ENCODE results near the gene CLCN6. TPM values are rescaled to one million over a fixed set of nuclear protein-coding genes. Genes with fewer than 3 reads are reported as not detected.
"Not testable (repeated sequence)": the region's sequence is repeated elsewhere in the genome, so short reads cannot be mapped to it uniquely, and the experiment has no call there.

The CLCN6 gene
- total RNA-seq, 1 donor: 12.6 TPM

- DNase-seq (ENCODE audit: low read depth): no peak
- no peak overlapping the region for H3K4me3 ChIP-seq (ENCODE audit: low read depth, low read length)
Observed at GRCh38 chr1:11800391-11800755, 5.6 kb upstream of the CLCN6 start.

GRCh38 chr1:11800756-11801433, 5.1 kb upstream of the CLCN6 start:
- no peak for TF ChIP-seq CTCF (IDR thresholded peaks at IDR 0.05; ENCODE audit: insufficient read depth, low read length)
- no peak for DNase-seq (ENCODE audit: low read depth)
- H3K4me3 ChIP-seq (ENCODE audit: low read depth, low read length): peak overlapping the region; percentile 25

More at GRCh38 chr1:11800391-11800755, 5.6 kb upstream of the CLCN6 start:
- TF ChIP-seq CTCF (IDR thresholded peaks at IDR 0.05; ENCODE audit: insufficient read depth, low read length): no peak

GRCh38 chr1:11802616-11802972, 3.4 kb upstream of the CLCN6 start:
- peak overlapping the region; percentile 94 for H3K4me3 ChIP-seq (ENCODE audit: low read depth, low read length)
- no peak for DNase-seq (ENCODE audit: low read depth)
- TF ChIP-seq CTCF (IDR thresholded peaks at IDR 0.05; ENCODE audit: insufficient read depth, low read length): peak; percentile 6

- no peak for TF ChIP-seq CTCF (IDR thresholded peaks at IDR 0.05; ENCODE audit: insufficient read depth, low read length)
- peak overlapping the region; percentile 94 for H3K4me3 ChIP-seq (ENCODE audit: low read depth, low read length)
- peak; percentile 98 for DNase-seq (ENCODE audit: low read depth)
Observed at GRCh38 chr1:11802973-11803885, 2.8 kb upstream of the CLCN6 start.

GRCh38 chr1:11803924-11804665, 1.9 kb upstream of the CLCN6 start:
- H3K4me3 ChIP-seq (ENCODE audit: low read depth, low read length): peak overlapping the region; percentile 94
- not testable (repeated sequence) for DNase-seq (ENCODE audit: low read depth)

GRCh38 chr1:11804666-11805421, 1.1 kb upstream of the CLCN6 start:
- no peak for TF ChIP-seq CTCF (IDR thresholded peaks at IDR 0.05; ENCODE audit: insufficient read depth, low read length)
- DNase-seq (ENCODE audit: low read depth): peak; percentile 78
- H3K4me3 ChIP-seq (ENCODE audit: low read depth, low read length): peak overlapping the region; percentile 79

Data from fibroblast of the aortic adventitia (primary cell).